OCI-LY7 (cell line): Measurements from ENCODE around the gene FAM149B1.

Experiments
- EZH2phosphoT487 ChIP-seq: fragments of 200-600 bp; sonication (generic); IDR thresholded peaks from 2 replicates; pipeline ENCODE4 v1.6.1; 2018; ENCODE audit warnings: low read depth, borderline replicate concordance, mild to moderate bottlenecking, mixed run types, antibody characterized with exemption, low read length, moderate library complexity, mixed read lengths
- TF ChIP-seq, protein P1 (sequence below): fragments of 200-600 bp; sonication (generic); conservative IDR thresholded peaks from 2 replicates; pipeline ENCODE4 v1.5.1; 2014; ENCODE audit warnings: mild to moderate bottlenecking, antibody characterized with exemption, low read length, moderate library complexity, mixed read lengths

DNA sequence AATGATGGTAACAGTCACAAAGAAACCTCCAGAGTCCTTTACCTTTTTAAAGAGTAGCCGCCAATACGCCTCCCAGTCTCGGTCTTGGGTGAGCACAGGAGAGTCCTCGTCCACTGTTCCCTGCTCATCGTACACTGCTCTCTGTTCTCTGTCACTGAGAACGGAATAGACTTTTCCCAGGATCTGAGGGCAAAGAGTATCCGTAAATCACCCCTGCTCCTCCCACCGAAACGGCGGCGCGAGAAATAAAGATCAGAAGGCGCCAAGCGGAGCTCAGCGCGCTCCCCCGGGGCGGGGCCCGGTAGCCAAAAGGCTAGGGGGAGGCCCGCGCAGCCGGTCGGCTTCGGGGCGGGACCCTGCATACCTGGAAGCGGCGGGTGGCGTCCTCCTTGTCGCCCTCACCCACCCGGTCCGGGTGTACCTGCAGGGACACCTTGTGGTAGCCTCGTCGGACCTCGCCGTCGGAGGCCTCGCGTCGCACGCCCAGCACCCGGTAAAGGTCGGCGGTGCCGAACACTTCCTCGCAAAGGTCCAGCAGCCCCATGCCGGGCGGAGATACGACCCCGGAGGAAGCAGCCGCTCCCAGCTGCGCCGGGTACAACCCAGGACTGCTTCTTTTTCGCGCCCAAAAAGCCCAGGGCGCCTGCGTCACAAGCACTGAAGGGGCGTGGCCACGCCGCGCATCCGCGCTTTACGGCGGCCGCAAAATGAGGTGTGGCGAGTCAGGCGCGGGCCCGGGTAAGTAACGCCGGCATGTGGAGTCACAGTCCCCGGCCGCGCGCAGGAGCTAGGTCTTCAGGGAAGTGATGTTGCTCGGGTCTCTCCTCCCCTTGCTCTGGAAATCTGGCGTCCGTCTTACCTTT lies 79.0 kb downstream of the FAM149B1 start, which contains the start of gene DNAJC9:
- TF ChIP-seq, protein P1, sequence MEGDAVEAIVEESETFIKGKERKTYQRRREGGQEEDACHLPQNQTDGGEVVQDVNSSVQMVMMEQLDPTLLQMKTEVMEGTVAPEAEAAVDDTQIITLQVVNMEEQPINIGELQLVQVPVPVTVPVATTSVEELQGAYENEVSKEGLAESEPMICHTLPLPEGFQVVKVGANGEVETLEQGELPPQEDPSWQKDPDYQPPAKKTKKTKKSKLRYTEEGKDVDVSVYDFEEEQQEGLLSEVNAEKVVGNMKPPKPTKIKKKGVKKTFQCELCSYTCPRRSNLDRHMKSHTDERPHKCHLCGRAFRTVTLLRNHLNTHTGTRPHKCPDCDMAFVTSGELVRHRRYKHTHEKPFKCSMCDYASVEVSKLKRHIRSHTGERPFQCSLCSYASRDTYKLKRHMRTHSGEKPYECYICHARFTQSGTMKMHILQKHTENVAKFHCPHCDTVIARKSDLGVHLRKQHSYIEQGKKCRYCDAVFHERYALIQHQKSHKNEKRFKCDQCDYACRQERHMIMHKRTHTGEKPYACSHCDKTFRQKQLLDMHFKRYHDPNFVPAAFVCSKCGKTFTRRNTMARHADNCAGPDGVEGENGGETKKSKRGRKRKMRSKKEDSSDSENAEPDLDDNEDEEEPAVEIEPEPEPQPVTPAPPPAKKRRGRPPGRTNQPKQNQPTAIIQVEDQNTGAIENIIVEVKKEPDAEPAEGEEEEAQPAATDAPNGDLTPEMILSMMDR: no peak
- no peak for TF ChIP-seq EZH2phosphoT487
